Pulmonary artery endothelial cell (primary cell): ENCODE data around the gene TSACC. TPM values are rescaled to one million over a fixed set of nuclear protein-coding genes. Genes with fewer than 3 reads are reported as not detected.
"Not testable (repeated sequence)": the region's sequence is repeated elsewhere in the genome, so short reads cannot be mapped to it uniquely, and the experiment has no call there.

Source experiments
- DNase-seq: peaks from one replicate; pipeline ENCODE4 v3.0.0-alpha.2; 2011; ENCODE audit warnings: low read depth, low spot score
- total RNA-seq: library from RNA; depleted of rRNA; stranded (reverse); fragments of >200 nt; gene quantifications from 2 replicates; pipeline ENCODE4 v1.2.3, GENCODE V29; 2014

The TSACC gene
- total RNA-seq, result not detected in 2 replicates

DNA sequence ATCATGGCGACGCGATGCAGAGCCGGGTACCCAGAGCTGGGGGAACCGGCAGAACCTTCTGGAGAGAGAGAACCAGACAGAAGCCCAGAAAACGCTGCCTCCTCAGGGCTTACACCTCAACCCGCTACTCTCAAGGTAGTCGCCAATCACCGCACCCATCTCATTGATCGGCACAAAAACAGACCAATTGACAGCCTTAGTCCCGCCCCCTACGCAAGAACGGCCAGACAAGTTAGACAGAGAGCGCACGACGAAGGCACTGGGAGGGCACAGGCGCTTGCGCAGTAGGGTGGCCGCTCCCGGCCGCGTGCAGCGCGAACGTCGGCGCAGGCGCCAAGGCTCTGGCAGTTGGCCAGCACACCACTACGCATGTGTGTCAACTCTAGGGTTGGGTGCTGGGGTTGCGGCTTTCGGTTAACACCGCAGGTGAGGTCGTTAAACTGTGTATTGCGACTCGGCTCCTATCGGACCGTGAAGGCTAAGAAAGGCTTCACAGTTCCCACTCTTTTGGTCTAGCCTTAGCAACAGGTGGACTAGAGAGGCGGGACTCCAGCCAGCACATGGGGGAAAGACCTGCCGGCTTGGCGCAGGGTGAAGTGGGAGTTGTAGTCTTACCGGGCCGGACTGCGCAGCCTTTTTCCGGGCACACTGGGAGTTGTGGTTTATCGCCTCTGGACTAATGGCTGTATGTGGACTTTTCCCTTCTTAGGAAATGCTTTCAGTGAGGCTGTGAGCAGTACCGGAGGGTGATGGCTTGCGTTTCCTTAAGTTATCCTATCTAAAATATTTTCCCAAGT is at the start of gene TSACC, which contains the start of gene CCT3:
TSS of gene TSACC (plus strand) at position 347 of the 797 bp plus-strand sequence. CDS start 1,232 bp downstream, outside the sequence.
TSS of gene CCT3 (minus strand) at position 113 of the 797 bp plus-strand sequence. CDS start at position 5, 108 bp downstream.
- peak; percentile 99 for DNase-seq

DNA sequence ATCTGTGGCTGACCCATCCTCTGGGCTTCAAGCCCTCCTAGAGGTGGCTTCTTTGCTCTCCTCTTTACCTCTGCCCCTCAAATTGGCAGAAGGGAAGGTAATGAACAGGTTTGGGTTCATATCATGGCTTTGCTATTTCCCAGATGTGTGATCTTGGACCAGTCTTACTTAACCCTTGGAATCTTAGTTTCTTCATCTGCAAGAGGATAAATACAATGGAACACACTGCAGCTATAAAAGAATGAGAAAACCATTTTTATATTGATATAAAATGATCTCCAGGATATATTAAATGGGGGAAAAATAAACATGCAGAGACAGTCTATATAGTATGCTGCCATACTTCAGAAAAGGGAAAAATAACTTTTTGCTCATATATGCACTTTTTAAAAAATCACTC is 48.5 kb upstream of the TSACC start:
- DNase-seq, result no peak

DNA sequence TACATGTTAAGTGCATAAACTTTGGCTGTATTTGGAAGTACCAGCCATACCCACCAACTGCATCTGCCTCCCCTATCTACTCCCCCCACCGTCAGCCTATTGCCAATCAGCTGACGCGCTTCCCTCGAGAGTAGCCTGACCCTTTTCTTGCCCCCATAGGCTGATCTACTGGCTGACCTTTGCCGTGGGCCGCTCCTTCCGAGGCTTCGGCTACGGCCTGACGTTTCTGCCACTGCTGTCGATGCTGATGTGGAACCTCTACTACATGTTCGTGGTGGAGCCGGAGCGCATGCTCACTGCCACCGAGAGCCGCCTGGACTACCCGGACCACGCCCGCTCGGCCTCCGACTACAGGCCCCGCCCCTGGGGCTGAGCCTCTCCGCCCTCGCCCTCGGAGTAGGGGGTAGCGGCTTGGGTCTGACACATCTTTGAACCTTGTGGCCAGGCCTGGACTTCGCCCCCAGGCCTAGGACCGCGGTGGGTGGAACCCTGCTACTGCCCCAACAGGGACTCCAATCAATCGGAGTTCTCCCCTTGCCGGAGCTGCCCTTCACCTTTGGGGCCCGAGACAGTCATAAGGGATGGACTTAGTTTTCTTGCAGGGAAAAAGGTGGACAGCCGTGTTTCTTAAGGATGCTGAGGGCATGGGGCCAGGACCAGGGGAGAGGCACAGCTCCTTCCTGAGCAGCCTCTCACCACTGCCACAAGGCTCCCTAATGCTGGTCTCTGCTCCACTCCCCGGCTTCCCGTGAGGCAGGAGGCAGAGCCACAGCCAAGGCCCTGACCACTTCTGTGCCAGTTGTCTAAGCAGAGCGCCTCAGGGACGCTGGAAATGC is 46.9 kb upstream of the TSACC start:
- peak; percentile 48 for DNase-seq

DNA sequence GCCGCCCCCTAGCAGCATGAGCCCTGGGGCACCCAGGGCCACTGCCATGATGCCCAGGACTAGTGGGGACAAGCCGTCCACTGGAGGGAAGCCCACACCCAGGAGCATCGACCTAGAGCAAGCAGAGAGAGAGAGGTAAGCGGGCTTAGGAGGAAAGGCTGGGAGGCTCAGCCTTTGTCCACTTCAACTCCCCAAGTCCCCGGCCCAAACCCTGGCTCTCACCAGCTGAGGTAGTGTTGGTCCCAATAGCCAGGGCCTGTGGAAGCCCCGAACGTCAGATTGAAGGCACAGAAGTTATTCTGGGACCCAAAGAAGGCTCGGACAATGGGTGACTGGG is 45.3 kb upstream of the TSACC start:
- DNase-seq, result no peak

DNA sequence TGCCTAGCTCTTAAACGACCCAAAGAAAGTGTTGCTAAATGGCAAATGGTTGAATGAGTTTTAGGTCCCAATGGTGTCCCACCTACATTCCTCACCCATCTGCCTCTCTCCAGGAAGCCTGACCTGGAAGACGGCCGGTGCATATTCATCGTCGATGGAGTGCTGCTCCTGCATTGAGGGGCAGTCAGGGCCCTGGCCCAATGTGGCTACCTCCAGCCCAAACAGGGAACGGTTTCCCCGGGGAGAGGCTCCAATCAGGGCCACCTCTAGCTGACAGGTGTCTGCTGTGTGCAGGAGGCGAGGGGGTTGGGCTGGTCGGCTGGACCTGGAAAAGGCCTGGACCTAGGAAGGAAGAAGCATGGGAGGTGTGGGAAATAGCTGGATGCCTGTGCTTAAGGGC is 44.4 kb upstream of the TSACC start:
- DNase-seq, result no peak

- DNase-seq, result peak; percentile 20
Observed at GRCh38 chr1:156295391-156295947, 42.9 kb upstream of the TSACC start, which contains the start of gene GLMP. TSS of gene GLMP (minus strand) at chr1:156295679. CDS start at chr1:156295645, 34 bp downstream.

DNA sequence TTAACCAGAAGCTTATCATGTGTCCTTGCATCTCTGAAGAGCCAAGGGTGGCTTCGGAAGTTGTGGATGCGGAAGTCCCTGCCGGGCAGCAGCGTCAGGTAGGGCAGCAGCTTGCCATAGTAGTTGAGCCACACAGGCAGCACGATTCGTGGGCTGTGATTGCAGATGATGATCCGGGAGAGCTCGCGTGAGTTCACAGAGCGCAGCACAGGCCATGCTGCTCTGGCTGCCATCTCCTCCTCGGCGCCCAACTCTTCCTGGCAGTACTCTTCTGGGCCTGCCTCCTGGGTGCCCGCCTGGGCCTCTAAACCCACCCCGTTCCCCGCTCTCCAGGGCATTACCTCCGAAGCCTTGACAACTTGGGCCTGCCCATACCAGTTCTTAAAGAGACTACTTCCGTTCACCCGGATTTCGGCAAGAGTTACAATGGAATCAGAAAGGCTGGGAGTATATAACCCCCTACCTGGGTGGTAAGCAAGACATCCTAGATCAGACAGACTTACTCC is 39.4 kb upstream of the TSACC start, which contains the start of gene VHLL:
TSS of gene VHLL (minus strand) at position 456 of the 506 bp plus-strand sequence. CDS start at position 338, 118 bp downstream.
- no peak for DNase-seq

DNA sequence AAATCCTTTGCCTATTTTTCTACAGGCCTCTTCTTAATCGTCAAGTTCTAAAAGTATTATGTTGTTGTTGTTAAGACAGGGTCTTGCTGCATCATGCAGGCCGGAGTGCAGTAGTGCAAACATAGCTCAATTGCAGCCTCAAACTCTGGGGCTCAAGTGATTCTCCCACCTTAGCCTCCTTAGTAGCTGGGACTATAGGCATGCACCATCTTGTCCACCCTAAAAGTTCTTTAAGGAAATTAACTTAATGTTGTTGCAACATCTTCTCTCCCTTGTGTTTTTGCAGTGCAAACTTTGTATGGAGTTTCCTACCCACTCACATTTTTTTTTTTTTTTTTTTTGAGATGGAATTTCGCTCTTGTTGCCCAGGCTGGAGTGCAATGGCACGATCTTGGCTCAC is 35.1 kb upstream of the TSACC start:
- no peak for DNase-seq

- DNase-seq, result no peak
Observed at GRCh38 chr1:156305215-156305614, 33.1 kb upstream of the TSACC start.

- DNase-seq, result no peak
Observed at GRCh38 chr1:156308078-156308477, 30.2 kb upstream of the TSACC start.

DNA sequence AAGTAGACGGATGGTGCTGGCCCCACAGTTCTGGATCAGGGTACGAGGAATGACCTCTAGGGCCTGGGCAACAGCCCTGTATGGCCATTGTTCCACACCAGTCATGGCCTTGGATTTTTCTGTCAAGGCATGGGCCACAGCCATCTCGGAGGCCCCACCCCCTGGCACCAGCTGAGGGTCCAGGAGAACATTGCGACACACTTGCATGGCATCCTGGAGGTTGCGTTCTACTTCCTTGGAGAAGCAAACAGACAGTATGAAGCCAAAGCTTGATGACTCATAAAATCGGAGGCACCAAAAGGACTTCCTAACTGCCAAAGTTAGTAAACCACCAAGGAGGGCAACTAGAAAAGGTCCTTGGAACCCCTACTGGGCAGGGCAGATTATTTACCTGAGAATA is 27.4 kb upstream of the TSACC start:
- DNase-seq, result no peak

DNA sequence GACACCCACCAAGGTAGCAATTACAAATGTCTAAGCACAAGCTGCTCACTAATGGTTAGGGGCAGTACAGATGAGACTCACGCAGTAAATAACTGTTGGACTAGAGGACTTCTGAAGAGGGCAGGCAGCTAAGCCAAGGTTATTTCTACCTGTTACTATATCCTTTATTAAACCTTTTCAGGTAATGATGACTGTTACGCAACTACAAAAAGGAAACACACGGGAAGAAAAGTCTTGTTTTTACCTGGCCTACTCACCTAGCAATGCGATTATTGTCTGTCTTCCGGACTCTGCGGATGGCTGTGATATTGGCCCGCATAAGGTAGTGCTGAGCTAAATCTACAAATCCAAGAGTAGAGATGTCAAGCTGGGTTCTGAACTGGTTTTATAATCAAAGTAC is 21.4 kb upstream of the TSACC start:
- no peak for DNase-seq

DNA sequence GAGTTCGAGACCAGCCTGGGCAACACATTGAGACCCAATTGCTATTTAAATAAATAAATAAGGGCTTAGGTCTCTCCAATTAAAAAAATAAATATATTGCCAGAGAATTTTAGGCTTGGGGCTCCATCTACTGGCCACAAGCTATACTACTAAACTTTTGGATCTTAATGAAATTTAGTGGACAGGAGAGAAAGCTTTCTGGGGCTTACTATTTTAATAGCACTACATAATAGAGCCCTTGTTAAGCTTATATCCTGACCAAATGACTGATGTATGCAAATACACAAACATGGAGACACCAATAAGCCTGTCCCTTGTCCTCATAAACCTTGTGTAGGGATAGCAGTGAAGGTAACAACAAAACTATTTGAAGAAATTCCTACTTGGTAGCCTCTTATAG is 18.7 kb upstream of the TSACC start:
- no peak for DNase-seq

DNA sequence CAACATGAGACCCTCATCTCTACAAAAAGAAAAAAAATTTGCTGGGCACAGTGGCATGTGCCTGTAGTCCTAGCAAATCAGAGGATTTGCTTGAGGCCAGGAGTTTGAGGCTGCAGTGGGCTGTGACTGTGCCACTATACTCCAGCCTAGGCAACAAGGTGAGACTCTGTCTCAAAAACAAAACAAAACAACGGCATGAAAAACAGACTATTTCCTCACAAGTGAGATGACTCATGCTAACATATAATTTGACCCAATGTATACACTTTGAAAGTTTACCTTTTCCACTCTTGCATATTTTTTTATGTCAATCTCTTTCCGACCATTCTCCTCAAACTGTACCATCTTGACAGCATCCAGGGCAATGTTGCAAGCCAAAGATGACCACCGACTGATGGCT is 17.8 kb upstream of the TSACC start:
- no peak for DNase-seq

DNA sequence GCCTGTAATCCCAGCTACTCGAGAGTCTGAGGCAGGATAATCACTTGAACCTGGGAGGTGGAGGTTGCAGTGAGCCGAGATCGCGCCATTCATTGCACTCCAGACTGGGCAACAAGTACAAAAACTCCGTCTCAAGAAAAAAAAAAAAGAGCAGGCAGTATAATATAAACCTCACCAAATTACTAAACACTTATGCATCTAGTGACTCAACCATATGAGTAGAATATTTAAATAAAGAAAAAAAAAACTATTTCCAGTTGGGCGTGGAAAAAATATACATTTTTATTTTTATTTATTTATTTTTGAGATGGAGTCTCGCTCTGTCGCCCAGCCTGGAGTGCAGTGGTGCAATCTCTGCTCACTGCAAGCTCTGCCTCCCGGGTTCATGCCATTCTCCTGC is 15.1 kb upstream of the TSACC start:
- DNase-seq, result not testable (repeated sequence)

DNA sequence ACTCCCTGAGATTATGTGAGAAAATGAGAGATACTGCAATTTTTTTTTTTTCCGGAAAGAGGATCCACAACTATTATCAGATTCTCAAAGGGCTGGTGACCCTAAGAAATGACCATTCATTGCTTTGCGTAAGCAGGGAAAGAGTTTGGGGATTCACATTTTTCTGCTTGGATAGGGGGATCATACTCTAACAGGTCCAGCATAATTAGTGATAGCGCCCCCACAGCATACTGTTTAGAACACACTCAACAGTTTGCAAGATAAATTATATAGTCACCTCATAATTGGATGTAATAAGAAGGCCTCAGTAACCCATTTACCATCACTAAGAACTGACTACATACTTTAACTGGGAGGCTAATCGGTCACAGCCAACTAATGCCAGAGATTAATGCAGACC is 2.1 kb upstream of the TSACC start:
- DNase-seq, result no peak

- no peak for DNase-seq
Observed at GRCh38 chr1:156337052-156337887, 1.1 kb upstream of the TSACC start.

GRCh38 chr1:156337888-156338179 is 492 bp upstream of the TSACC start:
- DNase-seq, result no peak

GRCh38 chr1:156342166-156342955 is 4.0 kb downstream of the TSACC start:
- no peak for DNase-seq

GRCh38 chr1:156344409-156344808 is 6.1 kb downstream of the TSACC start:
- DNase-seq, result no peak
